Mesenchymal stem cell (in vitro differentiated cells and primary cell): ENCODE results near the gene SYT9.

Experiments used
- DNase-seq: peaks from one replicate; pipeline ENCODE4 v3.0.0-alpha.2; 2013
- H2AFZ ChIP-seq: one replicate; pipeline ENCODE4 v1.6.1; 2013; ENCODE audit warnings: low read depth, mild to moderate bottlenecking, control low read depth, inconsistent platforms, low read length, moderate library complexity
- H2AK5ac ChIP-seq: 2 replicates; pipeline ENCODE4 v1.6.1; 2013; ENCODE audit warnings: low read length, moderate library complexity, mild to moderate bottlenecking, inconsistent platforms; ENCODE audit not compliant: severe bottlenecking
- H2BK120ac ChIP-seq: one replicate; pipeline ENCODE4 v1.6.1; 2013; ENCODE audit warnings: low read depth, mild to moderate bottlenecking, inconsistent platforms, low read length, moderate library complexity
- H2BK12ac ChIP-seq, 2 experiments: one replicate each; pipeline ENCODE4 v1.6.1; 2013; ENCODE audit warnings: inconsistent platforms in 2 of 2, low read length in 2 of 2, mild to moderate bottlenecking in 2 of 2, moderate library complexity in 2 of 2, control low read depth in 1 of 2
- H2BK15ac ChIP-seq: one replicate; pipeline ENCODE4 v1.6.1; 2013; ENCODE audit warnings: mild to moderate bottlenecking, low read depth, inconsistent platforms; ENCODE audit not compliant: poor library complexity, severe bottlenecking
- H2BK5ac ChIP-seq: 2 replicates; pipeline ENCODE4 v1.6.1; 2013; ENCODE audit warnings: low read depth, mild to moderate bottlenecking, low read length, control low read depth, inconsistent platforms; ENCODE audit not compliant: poor library complexity, severe bottlenecking
- H3K14ac ChIP-seq, 2 experiments: one replicate each; pipeline ENCODE4 v1.6.1; 2013; ENCODE audit warnings: inconsistent platforms in 2 of 2, low read length in 2 of 2, control low read depth in 1 of 2, mild to moderate bottlenecking in 1 of 2, moderate library complexity in 1 of 2
- H3K18ac ChIP-seq, 2 experiments: one replicate each; pipeline ENCODE4 v1.6.1; 2013; ENCODE audit warnings: inconsistent platforms in 2 of 2, low read length in 2 of 2, control low read depth in 1 of 2, low read depth in 1 of 2, mild to moderate bottlenecking in 1 of 2
- H3K23ac ChIP-seq, 2 experiments: one replicate each; pipeline ENCODE4 v1.6.1; 2013; ENCODE audit warnings: inconsistent platforms in 2 of 2, low read length in 2 of 2, mild to moderate bottlenecking in 2 of 2, moderate library complexity in 2 of 2, control low read depth in 1 of 2
- H3K27ac ChIP-seq: 2 replicates; pipeline ENCODE4 v1.5.1; 2013; ENCODE audit warnings: mild to moderate bottlenecking, moderate library complexity, low read length, control low read depth, inconsistent platforms; ENCODE audit not compliant: poor library complexity, severe bottlenecking
- H3K27me3 ChIP-seq, 2 experiments: 2 replicates each; pipeline versions ENCODE4 v1.6.1 to v1.7.0; 2013; ENCODE audit warnings: low read length in 2 of 2, mild to moderate bottlenecking in 2 of 2, moderate library complexity in 2 of 2, control low read depth in 1 of 2, inconsistent platforms in 1 of 2; ENCODE audit not compliant: control insufficient read depth in 1 of 2, insufficient read depth in 1 of 2
- H3K36me3 ChIP-seq, 2 experiments: 2 replicates each; pipeline versions ENCODE4 v1.6.1 to v1.7.0; 2013; ENCODE audit warnings: low read length in 2 of 2, control low read depth in 1 of 2, inconsistent platforms in 1 of 2, low read depth in 1 of 2, mild to moderate bottlenecking in 1 of 2; ENCODE audit not compliant: insufficient read depth in 2 of 2, control insufficient read depth in 1 of 2
- H3K4ac ChIP-seq, 2 experiments: one replicate each; pipeline ENCODE4 v1.6.1; 2013; ENCODE audit warnings: inconsistent platforms in 2 of 2, low read length in 2 of 2, mild to moderate bottlenecking in 2 of 2, moderate library complexity in 2 of 2, control low read depth in 1 of 2, low read depth in 1 of 2
- H3K4me1 ChIP-seq: 2 replicates; pipeline ENCODE4 v1.6.1; 2013; ENCODE audit warnings: low read depth, low read length, control low read depth; ENCODE audit not compliant: control insufficient read depth, insufficient read depth
- H3K4me2 ChIP-seq: 2 replicates; pipeline ENCODE4 v1.6.1; 2013; ENCODE audit warnings: low read length, mild to moderate bottlenecking, inconsistent platforms; ENCODE audit not compliant: poor library complexity, severe bottlenecking
- H3K4me3 ChIP-seq, 2 experiments: 2 replicates each; pipeline versions ENCODE4 v1.5.1 to v1.7.0; 2013; ENCODE audit warnings: low read length in 2 of 2, mild to moderate bottlenecking in 2 of 2, control low read depth in 1 of 2, low read depth in 1 of 2; ENCODE audit not compliant: insufficient read depth in 1 of 2
- H3K79me1 ChIP-seq: replicated peaks from 2 replicates; pipeline ENCODE4 v1.6.1; 2013; ENCODE audit warnings: mild to moderate bottlenecking, control low read depth, low read length, inconsistent platforms; ENCODE audit not compliant: poor library complexity, severe bottlenecking
- H3K9ac ChIP-seq: 2 replicates; pipeline ENCODE4 v1.7.0; 2013; ENCODE audit warnings: mild to moderate bottlenecking, low read length, moderate library complexity
- H3K9me3 ChIP-seq: 2 replicates; pipeline ENCODE4 v1.7.0; 2013; ENCODE audit warnings: mild to moderate bottlenecking, low read length; ENCODE audit not compliant: control insufficient read depth
- H4K8ac ChIP-seq: one replicate; pipeline ENCODE4 v1.6.1; 2013; ENCODE audit warnings: inconsistent platforms, mild to moderate bottlenecking, low read length, moderate library complexity
- H4K91ac ChIP-seq: one replicate; pipeline ENCODE4 v1.6.1; 2013; ENCODE audit warnings: mild to moderate bottlenecking, low read length, inconsistent platforms
- WGBS: methylation state at CpG from one replicate; pipeline ENCODE4 v1.1.7; 2013; ENCODE audit warnings: mixed read lengths; 5-methylcytosine and 5-hydroxymethylcytosine counted together

The SYT9 gene

DNA sequence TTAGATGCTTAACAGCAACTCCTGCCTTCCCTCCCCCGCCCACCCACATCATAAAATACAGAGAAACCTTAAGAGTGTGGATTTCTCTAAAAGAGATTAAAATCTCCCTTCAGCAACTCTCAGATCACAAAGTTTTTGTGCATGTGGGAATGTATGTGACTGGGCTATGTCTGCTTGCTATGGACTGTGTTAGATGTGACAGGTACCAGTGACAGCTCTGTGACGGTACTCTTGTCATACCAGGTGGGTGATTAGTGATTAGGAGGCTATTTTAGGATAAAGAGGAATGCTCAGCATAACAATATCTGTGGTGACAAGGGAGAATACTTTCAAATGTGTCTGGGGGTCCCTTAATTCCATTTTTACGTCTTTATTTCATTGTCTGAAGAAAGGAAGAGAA is 60.2 kb downstream of the SYT9 start:
- Histone ChIP-seq H3K36me3 (no peaks in the 10 kb centered on the region), H2BK120ac (no peak overlapping the region), H3K18ac (no peak overlapping the region), H3K14ac (no peak overlapping the region), H3K27me3 (peaks cover 0 to 2% of the 10 kb centered on the region in 2 experiments), H2BK5ac (no peak overlapping the region), H3K9me3 (no peaks in the 10 kb centered on the region), H3K79me1 (no peaks in the 10 kb centered on the region), H3K4me3 (no peak overlapping the region), H3K9ac (no peak overlapping the region), H2BK15ac (no peak overlapping the region), H3K4me2 (no peak overlapping the region), H4K8ac (no peak overlapping the region), H3K23ac (no peak overlapping the region), H4K91ac (no peak overlapping the region), H2BK12ac (no peak overlapping the region), H3K27ac (no peak overlapping the region), H2AFZ (no peak overlapping the region), H2AK5ac (no peak overlapping the region), H3K4ac (no peak overlapping the region), H3K4me1 (no peaks in the 10 kb centered on the region)
- no peak for DNase-seq
- 58% methylated on average over 1 of the region's 3 CpGs for WGBS

DNA sequence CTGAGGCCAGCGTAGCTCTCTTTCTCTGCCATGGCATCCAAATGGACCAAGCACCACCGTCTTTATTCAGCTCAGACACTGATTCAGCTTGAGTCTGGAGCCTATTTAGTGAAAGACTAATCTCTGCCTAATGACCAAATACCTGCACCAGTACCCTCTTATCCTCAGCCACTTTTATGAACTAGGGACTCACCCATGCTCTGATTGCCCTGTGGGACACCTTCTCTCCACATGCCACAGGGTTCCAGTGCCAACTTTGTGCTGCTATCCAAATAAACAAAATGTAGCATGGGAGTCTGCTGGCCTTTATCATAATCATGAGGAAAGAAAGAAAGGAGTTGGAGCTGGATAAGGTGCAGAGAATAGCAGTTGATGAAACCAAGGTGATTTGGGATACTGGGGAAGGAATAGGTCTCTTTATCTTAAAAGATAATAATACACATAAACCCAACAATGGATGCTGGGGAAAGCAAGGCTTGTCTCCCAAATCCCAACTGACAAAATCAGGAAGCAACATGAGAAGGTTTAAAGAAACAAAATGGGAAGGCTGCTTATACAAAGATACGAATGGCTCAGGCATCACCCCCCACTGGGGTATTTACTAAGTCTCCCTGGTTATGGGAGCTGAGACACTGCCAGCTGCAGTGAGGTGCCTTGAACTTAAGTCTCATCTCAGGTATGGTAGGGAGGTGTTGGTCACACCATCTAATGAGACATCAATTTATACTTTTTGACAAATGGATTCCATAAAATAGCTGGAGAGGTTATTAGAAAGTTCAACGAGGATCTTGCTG is 63.3 kb downstream of the SYT9 start:
- Histone ChIP-seq H2AFZ (no peak overlapping the region), H3K18ac (no peak overlapping the region), H3K4me1 (no peaks in the 10 kb centered on the region), H3K23ac (no peak overlapping the region), H3K27ac (no peak overlapping the region), H2AK5ac (no peak overlapping the region), H2BK5ac (no peak overlapping the region), H2BK15ac (no peak overlapping the region), H2BK120ac (no peak overlapping the region), H3K4me3 (no peak overlapping the region), H3K4me2 (no peak overlapping the region), H3K9ac (no peak overlapping the region), H3K79me1 (no peaks in the 10 kb centered on the region), H4K8ac (no peak overlapping the region), H2BK12ac (no peak overlapping the region), H3K4ac (no peak overlapping the region), H3K36me3 (no peaks in the 10 kb centered on the region), H3K9me3 (no peaks in the 10 kb centered on the region), H3K27me3 (no peaks in the 10 kb centered on the region), H3K14ac (no peak overlapping the region), H4K91ac (no peak overlapping the region)
- DNase-seq = no peak
- WGBS = 56% methylated on average over 4 of the region's 4 CpGs

DNA sequence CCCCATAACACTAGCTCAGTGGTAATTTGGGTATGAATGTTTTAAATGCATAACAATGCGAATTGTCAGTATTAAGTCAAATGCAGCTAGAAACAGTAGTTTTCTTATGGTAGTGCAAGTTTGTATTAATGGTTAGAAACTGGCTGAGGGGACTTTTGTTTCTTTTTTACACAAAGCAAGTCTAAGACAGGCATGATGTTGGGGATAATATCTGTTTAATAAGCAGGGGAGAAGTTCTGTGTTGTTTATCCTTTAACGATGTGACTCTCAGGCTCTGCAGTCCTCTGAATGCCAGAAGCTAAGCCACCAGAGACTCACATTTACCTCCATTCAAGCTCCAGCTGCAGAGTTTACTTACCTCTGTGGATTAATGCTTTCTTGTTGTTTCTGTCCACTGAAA is 67.8 kb downstream of the SYT9 start:
- H3K36me3 ChIP-seq = no peaks in the 10 kb centered on the region
- no peak overlapping the region for H2BK15ac ChIP-seq
- no peak overlapping the region for H3K23ac ChIP-seq
- no peak overlapping the region for H2BK12ac ChIP-seq
- no peak overlapping the region for H3K14ac ChIP-seq
- H3K9me3 ChIP-seq = no peaks in the 10 kb centered on the region
- no peak overlapping the region for H3K4me2 ChIP-seq
- no peak overlapping the region for H4K91ac ChIP-seq
- no peak overlapping the region for H3K27ac ChIP-seq
- H2AFZ ChIP-seq = no peak overlapping the region
- no peak overlapping the region for H3K4me3 ChIP-seq
- WGBS = 52% methylated on average over 2 of the region's 2 CpGs
- H2BK5ac ChIP-seq = no peak overlapping the region
- no peak overlapping the region for H3K9ac ChIP-seq
- no peak overlapping the region for H4K8ac ChIP-seq
- no peak for DNase-seq
- no peaks in the 10 kb centered on the region for H3K4me1 ChIP-seq
- no peaks in the 10 kb centered on the region for H3K79me1 ChIP-seq
- no peaks in the 10 kb centered on the region for H3K27me3 ChIP-seq
- no peak overlapping the region for H2AK5ac ChIP-seq
- H2BK120ac ChIP-seq = no peak overlapping the region
- no peak overlapping the region for H3K18ac ChIP-seq
- no peak overlapping the region for H3K4ac ChIP-seq

DNA sequence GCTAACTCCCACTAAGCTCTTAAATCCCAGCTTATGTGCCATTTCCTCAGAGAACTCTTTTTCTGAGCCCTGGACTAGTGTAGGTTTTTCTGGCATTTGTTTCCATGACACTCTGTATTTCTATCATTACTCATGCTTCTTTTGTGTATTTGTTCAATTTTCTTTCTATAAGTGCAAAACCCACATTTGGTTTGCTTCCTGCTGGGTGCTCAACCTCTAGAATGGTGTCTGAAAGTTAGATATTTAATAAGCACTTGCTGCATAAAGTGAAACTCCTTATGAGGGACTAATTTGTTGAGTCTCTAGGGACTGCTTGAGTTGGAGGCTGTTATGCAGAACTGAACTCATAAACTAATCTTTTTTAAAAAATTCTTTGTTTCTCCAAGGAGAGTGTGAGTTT is 68.6 kb downstream of the SYT9 start:
- DNase-seq = no peak
- Histone ChIP-seq H3K36me3 (no peaks in the 10 kb centered on the region), H3K4ac (no peak overlapping the region), H3K4me2 (no peak overlapping the region), H3K4me1 (no peaks in the 10 kb centered on the region), H2AK5ac (no peak overlapping the region), H3K18ac (no peak overlapping the region), H2AFZ (no peak overlapping the region), H2BK5ac (no peak overlapping the region), H3K4me3 (no peak overlapping the region), H4K8ac (no peak overlapping the region), H3K14ac (no peak overlapping the region), H3K9ac (no peak overlapping the region), H4K91ac (no peak overlapping the region), H3K79me1 (no peaks in the 10 kb centered on the region), H3K23ac (no peak overlapping the region), H3K9me3 (no peaks in the 10 kb centered on the region), H3K27me3 (no peaks in the 10 kb centered on the region), H2BK12ac (no peak overlapping the region), H3K27ac (no peak overlapping the region), H2BK15ac (no peak overlapping the region), H2BK120ac (no peak overlapping the region)
